ENCODE results near the gene L2HGDH. TPM values are rescaled to one million over a fixed set of nuclear protein-coding genes. Genes with fewer than 3 reads are reported as not detected.
"Not testable (repeated sequence)": the region's sequence is repeated elsewhere in the genome, so short reads cannot be mapped to it uniquely, and the experiment has no call there.

Gene L2HGDH
- total RNA-seq, 1 donor = 3.6 TPM

DNA sequence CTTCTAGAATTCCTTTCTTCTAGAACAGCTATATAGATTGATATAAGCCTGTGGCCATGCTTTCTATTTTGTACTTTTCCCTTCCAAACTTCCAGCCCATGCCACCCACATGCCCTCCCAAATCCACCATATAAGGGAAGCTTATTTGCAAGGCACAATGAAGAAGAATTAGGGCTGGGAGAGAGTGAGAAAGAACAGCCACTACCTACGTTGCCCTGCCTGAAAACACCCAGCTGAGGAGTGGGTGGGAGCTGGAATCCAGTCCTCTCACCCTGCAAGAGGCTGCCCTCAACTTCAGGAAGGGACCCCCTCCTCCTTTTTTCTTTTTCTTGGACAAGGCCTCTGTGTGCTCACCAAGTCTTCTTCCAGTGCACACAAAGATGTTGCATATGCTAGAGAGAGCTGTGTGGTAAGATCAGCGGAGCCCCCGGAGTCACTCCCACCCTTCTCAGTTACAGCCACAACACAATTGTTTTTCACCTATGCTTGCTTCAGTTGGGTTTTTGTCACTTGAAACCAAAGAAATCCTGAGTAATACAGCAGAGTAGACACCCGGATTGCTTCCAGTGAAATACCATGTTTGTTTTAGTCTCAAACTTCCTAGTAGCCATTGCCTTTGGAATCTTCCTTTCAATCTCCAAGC, 45.8 kb upstream of the L2HGDH start:
- Histone ChIP-seq H3K27me3 (ENCODE audit: insufficient read depth, low read length) (no peaks in the 10 kb centered on the region), H3K4me1 (ENCODE audit: insufficient read depth, low read length) (peaks cover 4% of the 10 kb centered on the region), H4K20me1 (ENCODE audit: insufficient read depth, low read length) (no peaks in the 10 kb centered on the region), H3K27ac (ENCODE audit: low read depth, low read length) (no peak overlapping the region), H3K79me2 (ENCODE audit: insufficient read depth, low read length) (no peaks in the 10 kb centered on the region), H3K4me3 (ENCODE audit: insufficient read depth, low read length) (no peak overlapping the region), H3K4me2 (ENCODE audit: insufficient read depth, low read length) (no peak overlapping the region), H3K36me3 (ENCODE audit: insufficient read depth, low read length) (peaks cover 3% of the 10 kb centered on the region), H3K9me3 (ENCODE audit: low read depth, low read length) (no peaks in the 10 kb centered on the region), H2AFZ (ENCODE audit: low read length) (no peak overlapping the region)
- DNase-seq (ENCODE audit: insufficient read length, low spot score, missing footprints) = no peak
- TF ChIP-seq, protein P1, sequence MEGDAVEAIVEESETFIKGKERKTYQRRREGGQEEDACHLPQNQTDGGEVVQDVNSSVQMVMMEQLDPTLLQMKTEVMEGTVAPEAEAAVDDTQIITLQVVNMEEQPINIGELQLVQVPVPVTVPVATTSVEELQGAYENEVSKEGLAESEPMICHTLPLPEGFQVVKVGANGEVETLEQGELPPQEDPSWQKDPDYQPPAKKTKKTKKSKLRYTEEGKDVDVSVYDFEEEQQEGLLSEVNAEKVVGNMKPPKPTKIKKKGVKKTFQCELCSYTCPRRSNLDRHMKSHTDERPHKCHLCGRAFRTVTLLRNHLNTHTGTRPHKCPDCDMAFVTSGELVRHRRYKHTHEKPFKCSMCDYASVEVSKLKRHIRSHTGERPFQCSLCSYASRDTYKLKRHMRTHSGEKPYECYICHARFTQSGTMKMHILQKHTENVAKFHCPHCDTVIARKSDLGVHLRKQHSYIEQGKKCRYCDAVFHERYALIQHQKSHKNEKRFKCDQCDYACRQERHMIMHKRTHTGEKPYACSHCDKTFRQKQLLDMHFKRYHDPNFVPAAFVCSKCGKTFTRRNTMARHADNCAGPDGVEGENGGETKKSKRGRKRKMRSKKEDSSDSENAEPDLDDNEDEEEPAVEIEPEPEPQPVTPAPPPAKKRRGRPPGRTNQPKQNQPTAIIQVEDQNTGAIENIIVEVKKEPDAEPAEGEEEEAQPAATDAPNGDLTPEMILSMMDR (IDR thresholded peaks at IDR 0.05; ENCODE audit: extremely low read depth, low read depth, low read length) = no peak

DNA sequence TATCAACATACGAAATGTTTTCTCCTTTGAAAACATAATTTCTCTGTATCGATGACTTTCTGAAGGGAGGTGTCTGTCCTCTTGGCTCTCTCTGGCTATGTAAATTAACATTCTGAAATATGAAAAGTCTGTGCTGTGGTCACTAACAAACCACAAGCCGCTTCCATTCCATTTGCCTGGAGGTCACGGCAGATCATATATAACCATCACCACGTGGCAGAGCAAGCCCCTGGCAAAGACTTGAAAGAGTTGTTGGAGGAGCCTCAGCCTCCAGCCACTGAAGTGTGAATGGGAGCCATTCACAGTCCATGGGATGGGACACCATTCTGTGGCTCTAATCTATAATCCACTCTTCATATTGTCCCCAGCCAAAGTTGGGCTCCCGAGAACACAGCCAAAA, 45.1 kb upstream of the L2HGDH start:
- no peak overlapping the region for H3K27ac ChIP-seq (ENCODE audit: low read depth, low read length)
- TF ChIP-seq, protein P1 (IDR thresholded peaks at IDR 0.05; ENCODE audit: extremely low read depth, low read depth, low read length) = no peak
- H3K4me2 ChIP-seq (ENCODE audit: insufficient read depth, low read length) = no peak overlapping the region
- no peak overlapping the region for H3K4me3 ChIP-seq (ENCODE audit: insufficient read depth, low read length)
- H3K4me1 ChIP-seq (ENCODE audit: insufficient read depth, low read length) = peaks cover 3% of the 10 kb centered on the region
- H3K9me3 ChIP-seq (ENCODE audit: low read depth, low read length) = no peaks in the 10 kb centered on the region
- H2AFZ ChIP-seq (ENCODE audit: low read length) = no peak overlapping the region
- no peaks in the 10 kb centered on the region for H3K79me2 ChIP-seq (ENCODE audit: insufficient read depth, low read length)
- no peak for DNase-seq (ENCODE audit: insufficient read length, low spot score, missing footprints)
- no peaks in the 10 kb centered on the region for H4K20me1 ChIP-seq (ENCODE audit: insufficient read depth, low read length)
- peaks cover 3% of the 10 kb centered on the region for H3K36me3 ChIP-seq (ENCODE audit: insufficient read depth, low read length)
- H3K27me3 ChIP-seq (ENCODE audit: insufficient read depth, low read length) = no peaks in the 10 kb centered on the region

DNA sequence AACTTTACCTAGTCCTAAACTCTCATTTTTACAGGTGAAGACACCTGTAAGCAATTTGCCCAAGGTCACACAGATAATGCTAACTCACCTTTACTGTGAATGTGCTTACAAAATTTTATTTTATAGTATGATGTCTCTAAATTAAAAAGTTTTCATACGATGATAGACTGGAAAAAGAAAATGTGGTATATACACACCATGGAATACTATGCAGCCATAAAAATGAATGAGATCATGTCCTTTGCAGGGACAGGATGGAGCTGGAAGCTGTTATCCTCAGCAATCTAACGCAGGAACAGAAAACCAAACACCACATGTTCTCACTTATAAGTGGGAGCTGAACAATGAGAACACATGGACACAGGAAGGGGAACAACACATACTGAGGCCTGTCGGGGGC, 44.3 kb upstream of the L2HGDH start:
- H3K36me3 ChIP-seq (ENCODE audit: insufficient read depth, low read length); H3K27ac ChIP-seq (ENCODE audit: low read depth, low read length): not testable (repeated sequence)

DNA sequence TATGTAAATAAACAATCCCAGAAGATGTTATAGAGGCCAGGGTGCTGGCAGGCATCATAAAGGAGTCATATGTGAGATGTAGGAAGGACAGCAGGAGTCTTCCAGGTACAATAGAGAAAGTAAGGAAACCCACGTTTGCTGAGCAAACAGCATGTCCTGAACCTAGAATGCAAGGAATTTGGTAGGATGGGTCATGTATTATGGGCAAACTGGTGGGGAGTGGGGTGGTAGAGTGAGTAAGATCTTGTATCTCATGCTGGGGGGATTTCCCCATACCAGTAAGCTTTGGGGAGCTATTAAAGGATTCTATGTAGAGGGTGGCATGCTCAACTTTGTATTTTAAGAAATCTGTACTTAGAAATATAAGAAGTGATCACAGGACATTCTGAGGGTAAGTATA, 43.7 kb upstream of the L2HGDH start:
- H3K4me3 ChIP-seq (ENCODE audit: insufficient read depth, low read length) = no peak overlapping the region
- TF ChIP-seq, protein P1 (IDR thresholded peaks at IDR 0.05; ENCODE audit: extremely low read depth, low read depth, low read length) = no peak
- no peak overlapping the region for H2AFZ ChIP-seq (ENCODE audit: low read length)
- no peaks in the 10 kb centered on the region for H3K27me3 ChIP-seq (ENCODE audit: insufficient read depth, low read length)
- no peak overlapping the region for H3K27ac ChIP-seq (ENCODE audit: low read depth, low read length)
- no peak overlapping the region for H3K4me2 ChIP-seq (ENCODE audit: insufficient read depth, low read length)
- no peaks in the 10 kb centered on the region for H3K9me3 ChIP-seq (ENCODE audit: low read depth, low read length)
- peaks cover 10% of the 10 kb centered on the region for H3K4me1 ChIP-seq (ENCODE audit: insufficient read depth, low read length)
- peaks cover 3% of the 10 kb centered on the region for H3K36me3 ChIP-seq (ENCODE audit: insufficient read depth, low read length)
- DNase-seq (ENCODE audit: insufficient read length, low spot score, missing footprints) = no peak
- H4K20me1 ChIP-seq (ENCODE audit: insufficient read depth, low read length) = no peaks in the 10 kb centered on the region
- no peaks in the 10 kb centered on the region for H3K79me2 ChIP-seq (ENCODE audit: insufficient read depth, low read length)

More for the DNA sequence above, 44.3 kb upstream of the L2HGDH start:
- not testable (repeated sequence) for H2AFZ ChIP-seq (ENCODE audit: low read length); H4K20me1 ChIP-seq (ENCODE audit: insufficient read depth, low read length); H3K4me1 ChIP-seq (ENCODE audit: insufficient read depth, low read length); H3K9me3 ChIP-seq (ENCODE audit: low read depth, low read length); H3K4me2 ChIP-seq (ENCODE audit: insufficient read depth, low read length); DNase-seq (ENCODE audit: insufficient read length, low spot score, missing footprints); H3K79me2 ChIP-seq (ENCODE audit: insufficient read depth, low read length); H3K27me3 ChIP-seq (ENCODE audit: insufficient read depth, low read length); H3K4me3 ChIP-seq (ENCODE audit: insufficient read depth, low read length)
